RWPE2 (cell line): ENCODE measurements around the gene BAHCC1.
"Not testable (repeated sequence)": the region's sequence is repeated elsewhere in the genome, so short reads cannot be mapped to it uniquely, and the experiment has no call there.

Experiments used
- ATAC-seq: fragments of 200-7000 bp; cut with Tn5 transposase; 3 replicates; pipeline ENCODE4 v1.9.1; 2021; ENCODE audit warnings: low read depth
- DNase-seq: peaks from one replicate; pipeline ENCODE4 v3.0.0-alpha.2; 2020; ENCODE audit warnings: low spot score
- H3K27ac ChIP-seq: fragments of 450-650 bp; 2 replicates; pipeline ENCODE4 v1.5.1; 2017; ENCODE audit warnings: mild to moderate bottlenecking; ENCODE audit not compliant: poor library complexity, severe bottlenecking
- H3K27me3 ChIP-seq: fragments of 250-450 bp; sonication (Bioruptor Pico); 2 replicates; pipeline ENCODE4 v1.5.1; 2021; ENCODE audit warnings: mild to moderate bottlenecking, moderate library complexity; ENCODE audit not compliant: insufficient read depth, poor library complexity, severe bottlenecking
- H3K36me3 ChIP-seq: fragments of 250-450 bp; sonication (Bioruptor Pico); 2 replicates; pipeline ENCODE4 v1.5.1; 2020; ENCODE audit warnings: low read depth, mild to moderate bottlenecking, moderate library complexity
- H3K4me1 ChIP-seq: fragments of 250-450 bp; sonication (Bioruptor Pico); 2 replicates; pipeline ENCODE4 v1.5.1; 2021; ENCODE audit warnings: mild to moderate bottlenecking, moderate library complexity; ENCODE audit not compliant: insufficient read depth, poor library complexity, severe bottlenecking
- H3K4me3 ChIP-seq: fragments of 250-450 bp; sonication (Bioruptor Pico); 2 replicates; pipeline ENCODE4 v1.5.1; 2021; ENCODE audit warnings: mild to moderate bottlenecking, moderate library complexity; ENCODE audit not compliant: severe bottlenecking
- H3K9me3 ChIP-seq: fragments of 250-450 bp; sonication (Bioruptor Pico); 2 replicates; pipeline ENCODE4 v1.5.1; 2021; ENCODE audit warnings: mild to moderate bottlenecking, moderate library complexity; ENCODE audit not compliant: severe bottlenecking
- TF ChIP-seq, protein P1 (sequence below): fragments of 450-650 bp; IDR thresholded peaks from one replicate; pipeline ENCODE4 v1.5.1; 2017; ENCODE audit warnings: mild to moderate bottlenecking, moderate library complexity; ENCODE audit not compliant: poor library complexity, severe bottlenecking

The BAHCC1 gene

DNA sequence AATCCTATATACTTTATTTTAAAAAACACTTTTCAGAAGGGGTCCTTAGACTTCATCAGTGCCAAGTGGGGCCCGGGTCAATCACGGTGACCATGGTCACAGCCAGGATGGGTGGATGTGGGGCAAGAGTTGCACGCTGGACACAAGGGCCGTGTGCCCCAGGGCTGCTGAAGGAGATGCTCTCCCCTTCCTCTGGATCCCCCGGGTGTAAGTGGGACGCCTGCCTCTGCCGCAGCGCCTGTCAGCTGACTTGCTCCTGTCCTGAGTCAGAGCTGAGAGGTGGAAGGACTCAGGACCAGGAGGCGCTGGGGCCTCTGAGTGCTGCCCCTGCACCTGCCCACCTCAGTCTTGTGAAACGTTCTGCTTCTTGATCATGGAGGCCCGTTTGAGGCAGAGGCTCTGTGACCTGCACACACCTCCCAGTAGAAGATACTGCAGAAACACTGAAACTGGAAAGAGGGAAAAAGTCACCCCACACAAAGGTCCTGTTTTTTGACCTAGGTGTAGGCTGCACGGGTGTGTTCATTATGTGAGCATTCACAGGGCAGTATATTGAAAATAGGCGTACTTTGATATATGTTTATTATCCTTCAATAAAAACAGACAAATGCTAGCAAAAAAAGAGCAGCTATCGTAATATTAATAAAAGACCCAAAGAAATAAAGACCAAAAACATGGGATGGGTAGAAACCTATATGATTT is 40.9 kb upstream of the BAHCC1 start:
- Histone ChIP-seq H3K4me1 (peaks cover 16% of the 10 kb centered on the region), H3K9me3 (no peaks in the 10 kb centered on the region), H3K27me3 (no peaks in the 10 kb centered on the region), H3K4me3 (no peak overlapping the region), H3K36me3 (no peaks in the 10 kb centered on the region), H3K27ac (no peak overlapping the region)
- ATAC-seq (no peak), DNase-seq (no peak)
- TF ChIP-seq, protein P1, sequence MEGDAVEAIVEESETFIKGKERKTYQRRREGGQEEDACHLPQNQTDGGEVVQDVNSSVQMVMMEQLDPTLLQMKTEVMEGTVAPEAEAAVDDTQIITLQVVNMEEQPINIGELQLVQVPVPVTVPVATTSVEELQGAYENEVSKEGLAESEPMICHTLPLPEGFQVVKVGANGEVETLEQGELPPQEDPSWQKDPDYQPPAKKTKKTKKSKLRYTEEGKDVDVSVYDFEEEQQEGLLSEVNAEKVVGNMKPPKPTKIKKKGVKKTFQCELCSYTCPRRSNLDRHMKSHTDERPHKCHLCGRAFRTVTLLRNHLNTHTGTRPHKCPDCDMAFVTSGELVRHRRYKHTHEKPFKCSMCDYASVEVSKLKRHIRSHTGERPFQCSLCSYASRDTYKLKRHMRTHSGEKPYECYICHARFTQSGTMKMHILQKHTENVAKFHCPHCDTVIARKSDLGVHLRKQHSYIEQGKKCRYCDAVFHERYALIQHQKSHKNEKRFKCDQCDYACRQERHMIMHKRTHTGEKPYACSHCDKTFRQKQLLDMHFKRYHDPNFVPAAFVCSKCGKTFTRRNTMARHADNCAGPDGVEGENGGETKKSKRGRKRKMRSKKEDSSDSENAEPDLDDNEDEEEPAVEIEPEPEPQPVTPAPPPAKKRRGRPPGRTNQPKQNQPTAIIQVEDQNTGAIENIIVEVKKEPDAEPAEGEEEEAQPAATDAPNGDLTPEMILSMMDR, result no peak

DNA sequence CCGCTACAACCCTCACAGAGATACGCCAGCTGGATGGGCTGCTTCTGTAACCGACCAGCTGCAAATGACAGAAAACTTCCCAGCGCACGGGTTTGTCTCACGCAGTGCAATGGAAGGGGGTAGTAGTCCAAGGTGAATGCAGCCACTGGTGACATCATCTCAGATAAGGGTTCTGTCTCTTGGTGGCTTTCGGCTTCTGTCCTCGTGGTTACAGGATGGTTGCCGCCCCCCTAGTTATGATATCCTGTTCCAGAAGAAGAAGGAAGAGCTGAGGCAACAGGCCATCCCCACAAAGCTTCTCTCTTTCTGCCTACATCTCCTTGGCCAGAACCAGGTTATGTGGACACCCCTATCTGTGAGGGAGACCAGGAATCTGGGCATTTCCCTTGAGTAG is 40.3 kb upstream of the BAHCC1 start:
- peaks cover 10% of the 10 kb centered on the region for H3K4me1 ChIP-seq
- H3K36me3 ChIP-seq, result no peaks in the 10 kb centered on the region
- no peaks in the 10 kb centered on the region for H3K9me3 ChIP-seq
- H3K4me3 ChIP-seq, result no peak overlapping the region
- DNase-seq (no peak), ATAC-seq (no peak)
- TF ChIP-seq, protein P1, result no peak
- no peak overlapping the region for H3K27ac ChIP-seq
- no peaks in the 10 kb centered on the region for H3K27me3 ChIP-seq

DNA sequence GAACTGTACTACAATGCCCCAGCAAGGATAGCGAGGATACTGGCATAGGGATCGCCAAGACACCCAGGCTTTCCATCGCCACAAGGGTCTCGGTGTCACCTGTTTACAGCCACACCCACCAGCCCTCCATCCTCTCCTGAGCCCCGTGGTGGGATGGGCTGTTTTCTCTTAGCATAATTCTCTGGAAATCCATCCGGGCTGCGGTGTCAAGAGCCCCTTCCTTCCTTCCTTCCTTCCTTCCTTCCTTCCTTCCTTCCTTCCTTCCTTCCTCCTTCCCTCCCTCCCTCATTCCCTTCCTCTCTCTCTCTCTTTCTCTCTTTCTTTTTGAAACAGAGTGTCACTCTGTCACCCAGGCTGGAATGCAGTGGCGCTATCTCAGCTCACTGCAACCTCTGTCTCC is 36.0 kb upstream of the BAHCC1 start:
- Histone ChIP-seq H3K4me3 (no peak overlapping the region), H3K36me3 (no peaks in the 10 kb centered on the region), H3K9me3 (no peaks in the 10 kb centered on the region), H3K27ac (no peak overlapping the region), H3K4me1 (peaks cover 9% of the 10 kb centered on the region), H3K27me3 (no peaks in the 10 kb centered on the region)
- ATAC-seq (no peak), DNase-seq (no peak)
- TF ChIP-seq, protein P1, result no peak

DNA sequence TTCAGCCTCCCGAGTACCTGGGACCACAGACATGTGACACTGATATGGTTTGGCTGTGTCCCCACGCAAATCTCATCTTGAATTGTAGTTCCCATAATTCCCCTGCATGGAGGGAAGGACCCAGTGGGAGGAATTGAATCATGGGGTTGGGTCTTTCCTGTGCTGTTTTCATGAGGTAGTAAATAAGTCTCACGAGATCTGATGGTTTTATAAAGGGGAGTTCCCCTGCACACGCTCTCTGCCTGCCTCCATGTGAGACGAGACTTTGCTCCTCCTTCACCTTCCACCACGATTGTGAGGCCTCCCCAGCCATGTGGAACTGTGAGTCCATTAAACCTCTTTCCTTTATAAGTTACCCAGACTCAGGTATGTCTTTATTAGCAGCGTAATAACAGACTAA is 33.3 kb upstream of the BAHCC1 start:
- not testable (repeated sequence) for H3K9me3 ChIP-seq, H3K27me3 ChIP-seq, H3K4me3 ChIP-seq, H3K36me3 ChIP-seq, ATAC-seq, DNase-seq
- Histone ChIP-seq H3K4me1 (peaks cover 30% of the 10 kb centered on the region), H3K27ac (peak overlapping the region; percentile 10)

DNA sequence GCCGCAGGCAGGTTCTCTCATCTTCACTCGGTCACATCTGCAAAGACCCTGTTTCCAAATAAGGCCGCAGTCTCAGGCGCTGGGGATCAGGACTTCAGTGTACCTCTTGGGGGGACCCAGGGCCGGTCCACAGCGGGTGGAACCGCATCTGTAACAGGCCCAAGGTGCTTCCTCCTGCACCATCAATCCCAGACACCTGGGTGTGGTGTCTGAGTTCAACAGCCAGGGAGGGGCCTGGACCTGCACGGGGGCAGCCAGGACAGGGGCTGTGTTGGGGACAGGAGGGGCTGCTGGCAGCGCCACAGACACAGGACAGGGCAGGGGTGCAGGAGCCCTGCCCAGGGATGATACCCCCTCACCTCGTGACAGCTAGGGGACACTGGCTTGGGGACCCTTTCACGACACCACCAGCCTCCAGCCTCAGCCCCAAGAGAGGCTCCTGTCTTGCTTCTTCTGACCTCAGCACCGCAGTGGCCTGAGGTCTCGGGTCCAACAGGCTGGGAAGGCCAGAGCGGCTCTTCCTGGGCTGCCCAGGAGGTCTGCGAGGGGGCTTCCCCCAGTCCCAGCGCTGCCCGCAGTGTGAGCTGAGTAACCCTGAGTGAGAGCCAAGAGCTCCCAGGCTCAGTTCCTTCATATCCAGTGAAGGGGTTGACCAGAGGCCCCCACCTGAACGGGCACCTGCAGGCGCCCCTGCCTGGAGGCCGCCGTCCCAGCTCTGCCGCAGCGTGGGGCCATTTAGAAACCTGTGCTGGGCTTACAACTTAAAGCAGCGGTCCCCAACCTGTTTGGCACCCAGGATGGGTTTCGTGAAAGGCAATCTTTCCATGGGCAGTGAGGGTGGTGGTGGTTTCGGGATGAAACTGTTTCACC is 30.7 kb upstream of the BAHCC1 start:
- no peaks in the 10 kb centered on the region for H3K27me3 ChIP-seq
- TF ChIP-seq, protein P1, result no peak
- no peak for DNase-seq
- no peak; the same call in 2 of the 3 replicates for ATAC-seq
- H3K36me3 ChIP-seq, result no peaks in the 10 kb centered on the region
- peak overlapping the region; percentile 88 for H3K27ac ChIP-seq
- H3K4me1 ChIP-seq, result peaks cover 30% of the 10 kb centered on the region
- no peak overlapping the region for H3K4me3 ChIP-seq
- no peaks in the 10 kb centered on the region for H3K9me3 ChIP-seq
